ENCODE data around the gene POMP. TPM values are rescaled to one million over a fixed set of nuclear protein-coding genes. Genes with fewer than 3 reads are reported as not detected.

POMP gene
- total and polyA plus RNA-seq, 4 donors, result 32.2 to 132 (median 41.1) TPM

GRCh38 chr13:28613562-28613961 lies 45.4 kb upstream of the POMP start (continued):
- TF ChIP-seq RAD21 (IDR thresholded peaks at IDR 0.05), result no peak
- TF ChIP-seq TAF1 (conservative IDR thresholded peaks at IDR 0.05), result no peak

GRCh38 chr13:28615916-28616446 lies 42.9 kb upstream of the POMP start:
- Histone ChIP-seq H3K4me1 (ENCODE audit: control insufficient read depth in 4 of 4, insufficient read depth in 4 of 4, low read length in 3 of 4) (no peaks in the 10 kb centered on the region), H3K27me3 (ENCODE audit: control insufficient read depth in 4 of 4, insufficient read depth in 4 of 4, low read length in 3 of 4) (peaks cover 0 to 3% (median 0%) of the 10 kb centered on the region in 4 donors), H3K27ac (ENCODE audit: low read depth in 1 of 2, low read length in 2 of 2) (no peak overlapping the region), H3K36me3 (ENCODE audit: control insufficient read depth in 4 of 4, insufficient read depth in 3 of 4, low read depth in 1 of 4, low read length in 3 of 4) (no peaks in the 10 kb centered on the region), H3K9ac (ENCODE audit: low read depth in 1 of 2, low read length in 2 of 2) (no peak overlapping the region), H3K9me3 (ENCODE audit: control insufficient read depth in 4 of 4, low read length in 3 of 4) (no peaks in the 10 kb centered on the region), H3K4me3 (ENCODE audit: low read depth in 1 of 3, low read length in 3 of 3) (no peak overlapping the region)
- 91% methylated on average over 2 of the region's 2 CpGs for WGBS
- DNase-seq (ENCODE audit: low spot score), result no peak
- no peak for TF ChIP-seq JUND (IDR thresholded peaks at IDR 0.05)
- no peak for TF ChIP-seq YY1 (IDR thresholded peaks at IDR 0.05)
- TF ChIP-seq ZBTB33 (IDR thresholded peaks at IDR 0.05), result no peak
- TF ChIP-seq REST (IDR thresholded peaks at IDR 0.05), result no peak
- no peak for TF ChIP-seq TAF1 (conservative IDR thresholded peaks at IDR 0.05)
- no peak for TF ChIP-seq GABPA (IDR thresholded peaks at IDR 0.05 in 1 of 2, conservative IDR thresholded peaks at IDR 0.05 in 1 of 2)
- no peak for TF ChIP-seq RXRA (IDR thresholded peaks at IDR 0.05)
- no peak for TF ChIP-seq EGR1 (IDR thresholded peaks at IDR 0.05; ENCODE audit: low read depth in 2 of 2)
- TF ChIP-seq FOXA2 (IDR thresholded peaks at IDR 0.05), result no peak
- no peak for TF ChIP-seq HNF4A (conservative IDR thresholded peaks at IDR 0.05)
- TF ChIP-seq FOXA1 (IDR thresholded peaks at IDR 0.05), result no peak
- no peak for TF ChIP-seq SP1 (IDR thresholded peaks at IDR 0.05)
- TF ChIP-seq HNF4G (IDR thresholded peaks at IDR 0.05), result no peak
- TF ChIP-seq NR2F2 (IDR thresholded peaks at IDR 0.05), result no peak
- no peak for TF ChIP-seq MAX (IDR thresholded peaks at IDR 0.05)
- no peak for TF ChIP-seq CTCF (IDR thresholded peaks at IDR 0.05; ENCODE audit: low read depth, low read length, missing input control)
- TF ChIP-seq ATF3 (IDR thresholded peaks at IDR 0.05), result no peak
